Measurements from ENCODE around the gene SPSB1. TPM values are rescaled to one million over a fixed set of nuclear protein-coding genes. Genes with fewer than 3 reads are reported as not detected.

The SPSB1 gene
- total and polyA plus RNA-seq, 2 experiments from 2014 or later = 13.5 to 22.7 TPM

DNA sequence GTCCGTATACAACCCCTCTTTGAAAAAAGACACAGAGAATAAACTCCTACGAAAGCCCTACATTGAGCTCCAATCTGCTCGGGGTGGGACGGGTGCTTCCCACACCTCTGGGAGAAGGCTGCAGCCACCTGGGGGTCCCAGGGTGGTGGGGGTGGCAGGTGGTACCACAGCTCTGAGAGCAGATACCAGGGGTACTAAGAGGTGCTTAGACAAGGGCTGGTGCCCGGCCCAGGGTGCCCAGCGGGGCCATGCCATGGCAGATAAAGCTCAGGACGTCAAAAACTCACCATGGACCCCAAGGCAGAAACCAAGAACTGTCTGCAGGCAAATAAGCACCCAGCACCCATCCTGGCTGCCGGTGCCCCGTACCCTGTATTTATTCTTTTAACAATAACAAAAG, 75.1 kb downstream of the SPSB1 start:
- H3F3A ChIP-seq (ENCODE audit: insufficient read depth) = no peaks in the 10 kb centered on the region
- H3K36me3 ChIP-seq (ENCODE audit: low read depth) = no peaks in the 10 kb centered on the region
- H3K4me3 ChIP-seq = no peak overlapping the region
- no peak overlapping the region for H2AFZ ChIP-seq
- WGBS, 2 experiments (ENCODE audit: low coverage in 1 of 2, low lambda C conversion rate in 2 of 2, missing lambda C conversion rate in 2 of 2) = 83 to 86% methylated on average over 9 of the region's 9 CpGs
- no peaks in the 10 kb centered on the region for H3K9me2 ChIP-seq (ENCODE audit: insufficient read depth)
- no peaks in the 10 kb centered on the region for H4K20me1 ChIP-seq (ENCODE audit: insufficient read depth)
- in situ Hi-C loops (cut with MboI) = no loop called here
- DNase-seq = no peak
- no peaks in the 10 kb centered on the region for H3K27me3 ChIP-seq (replicated peaks; ENCODE audit: insufficient read depth)
- H3K9ac ChIP-seq = no peak overlapping the region
- TF ChIP-seq EZH2phosphoT487 (IDR thresholded peaks at IDR 0.05; ENCODE audit: insufficient read depth, low read depth) (no peak), EZH2 (IDR thresholded peaks at IDR 0.05; ENCODE audit: insufficient read depth, poor library complexity, severe bottlenecking) (no peak)
- no peak overlapping the region for H3K4me2 ChIP-seq (ENCODE audit: unreplicated experiment)
- H3K79me2 ChIP-seq (ENCODE audit: insufficient read depth) = peaks cover 40% of the 10 kb centered on the region
- no peaks in the 10 kb centered on the region for H3K4me1 ChIP-seq (ENCODE audit: insufficient read depth)
- no peaks in the 10 kb centered on the region for H3K9me3 ChIP-seq (ENCODE audit: low read depth)
- H3K27ac ChIP-seq = no peak overlapping the region

DNA sequence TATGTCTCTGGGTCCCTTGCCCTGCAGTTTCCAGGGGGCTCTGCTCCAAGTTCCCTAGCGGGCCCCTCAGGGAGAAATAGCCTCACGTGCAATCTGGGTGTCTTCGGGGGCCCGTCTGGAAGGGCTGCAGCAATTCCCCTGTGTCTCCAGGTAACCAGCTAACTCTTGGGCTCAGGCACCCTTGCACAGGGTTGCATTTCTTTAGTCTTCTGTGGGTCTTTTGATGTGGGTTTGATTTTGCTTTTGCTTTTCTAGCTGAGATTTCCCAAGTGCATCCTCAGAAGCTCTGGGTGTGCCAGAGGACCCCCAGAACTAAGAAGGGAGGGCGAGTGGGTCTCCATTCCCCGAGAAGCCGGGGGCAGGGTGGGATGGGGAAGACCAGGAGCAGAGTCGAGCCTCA, 75.7 kb downstream of the SPSB1 start:
- no peaks in the 10 kb centered on the region for H3K27me3 ChIP-seq (replicated peaks; ENCODE audit: insufficient read depth)
- H4K20me1 ChIP-seq (ENCODE audit: insufficient read depth) = no peaks in the 10 kb centered on the region
- no peak for TF ChIP-seq EZH2phosphoT487 (IDR thresholded peaks at IDR 0.05; ENCODE audit: insufficient read depth, low read depth)
- TF ChIP-seq EZH2 (IDR thresholded peaks at IDR 0.05; ENCODE audit: insufficient read depth, poor library complexity, severe bottlenecking) = no peak
- H3K4me1 ChIP-seq (ENCODE audit: insufficient read depth) = no peaks in the 10 kb centered on the region
- H3K9me2 ChIP-seq (ENCODE audit: insufficient read depth) = no peaks in the 10 kb centered on the region
- no peaks in the 10 kb centered on the region for H3F3A ChIP-seq (ENCODE audit: insufficient read depth)
- peaks cover 35% of the 10 kb centered on the region for H3K79me2 ChIP-seq (ENCODE audit: insufficient read depth)
- H3K9me3 ChIP-seq (ENCODE audit: low read depth) = no peaks in the 10 kb centered on the region
- H3K4me2 ChIP-seq (ENCODE audit: unreplicated experiment) = no peak overlapping the region
- H3K36me3 ChIP-seq (ENCODE audit: low read depth) = no peaks in the 10 kb centered on the region
- no peak for DNase-seq
- H2AFZ ChIP-seq = no peak overlapping the region
- in situ Hi-C loops (cut with MboI) = no loop called here
- 77 to 80% methylated on average over 7 to 8 of the region's 8 CpGs for WGBS, 2 experiments (ENCODE audit: low coverage in 1 of 2, low lambda C conversion rate in 2 of 2, missing lambda C conversion rate in 2 of 2)
- no peak overlapping the region for H3K27ac ChIP-seq
- no peak overlapping the region for H3K4me3 ChIP-seq
- H3K9ac ChIP-seq = no peak overlapping the region

DNA sequence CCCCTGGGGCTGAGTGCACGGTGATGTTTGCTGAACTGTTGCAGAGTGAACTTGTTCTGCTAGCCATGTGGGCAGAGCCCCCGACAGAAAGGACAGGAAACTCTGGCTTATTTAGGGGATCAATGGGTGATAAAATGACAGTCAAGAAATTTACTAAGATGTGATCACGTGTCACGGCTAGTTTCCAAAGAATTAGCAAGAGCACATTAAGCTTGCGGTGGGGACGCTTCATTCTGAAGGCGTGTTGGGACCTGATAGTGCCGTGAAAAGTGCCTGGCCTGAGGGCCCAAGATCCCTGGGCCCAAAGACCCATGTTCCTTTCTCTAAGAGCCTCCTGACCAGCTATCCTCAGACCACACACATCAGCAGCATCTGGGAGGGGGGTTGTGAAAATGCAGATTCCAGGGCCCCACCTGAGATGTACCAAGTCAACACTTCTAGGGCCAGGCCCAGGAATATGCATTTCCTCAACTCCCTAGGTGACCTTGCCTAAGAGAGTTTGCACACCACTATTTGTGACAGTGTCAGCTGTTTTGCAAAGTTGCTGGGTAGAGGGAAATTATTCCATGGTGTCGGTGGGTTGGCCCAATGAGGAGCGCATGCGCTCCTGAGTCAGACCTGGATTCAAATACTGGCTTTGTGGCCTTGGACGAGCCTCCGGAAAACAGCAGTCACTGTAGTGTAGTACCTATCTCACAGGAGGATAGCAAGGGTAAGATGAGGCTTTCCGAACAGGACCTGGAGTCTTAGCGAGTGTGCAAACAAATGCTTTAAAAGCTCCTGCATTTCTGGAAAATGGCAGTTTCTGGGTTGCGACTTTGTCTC, 77.5 kb downstream of the SPSB1 start:
- no peak overlapping the region for H3K27ac ChIP-seq
- no peaks in the 10 kb centered on the region for H3K27me3 ChIP-seq (replicated peaks; ENCODE audit: insufficient read depth)
- H3K9me3 ChIP-seq (ENCODE audit: low read depth) = no peaks in the 10 kb centered on the region
- no peak overlapping the region for H3K4me3 ChIP-seq
- no peaks in the 10 kb centered on the region for H4K20me1 ChIP-seq (ENCODE audit: insufficient read depth)
- in situ Hi-C loops (cut with MboI) = no loop called here
- H3K4me1 ChIP-seq (ENCODE audit: insufficient read depth) = no peaks in the 10 kb centered on the region
- H3K9me2 ChIP-seq (ENCODE audit: insufficient read depth) = no peaks in the 10 kb centered on the region
- no peak for DNase-seq
- H2AFZ ChIP-seq = no peak overlapping the region
- no peak overlapping the region for H3K9ac ChIP-seq
- no peak overlapping the region for H3K4me2 ChIP-seq (ENCODE audit: unreplicated experiment)
- H3F3A ChIP-seq (ENCODE audit: insufficient read depth) = no peaks in the 10 kb centered on the region
- no peak for TF ChIP-seq EZH2phosphoT487 (IDR thresholded peaks at IDR 0.05; ENCODE audit: insufficient read depth, low read depth)
- no peak for TF ChIP-seq EZH2 (IDR thresholded peaks at IDR 0.05; ENCODE audit: insufficient read depth, poor library complexity, severe bottlenecking)
- H3K36me3 ChIP-seq (ENCODE audit: low read depth) = no peaks in the 10 kb centered on the region
- WGBS, 2 experiments (ENCODE audit: low coverage in 1 of 2, low lambda C conversion rate in 2 of 2, missing lambda C conversion rate in 2 of 2) = 95 to 97% methylated on average over 16 of the region's 16 CpGs
- H3K79me2 ChIP-seq (ENCODE audit: insufficient read depth) = peaks cover 17% of the 10 kb centered on the region; the same call in 1 of the 2 replicates

DNA sequence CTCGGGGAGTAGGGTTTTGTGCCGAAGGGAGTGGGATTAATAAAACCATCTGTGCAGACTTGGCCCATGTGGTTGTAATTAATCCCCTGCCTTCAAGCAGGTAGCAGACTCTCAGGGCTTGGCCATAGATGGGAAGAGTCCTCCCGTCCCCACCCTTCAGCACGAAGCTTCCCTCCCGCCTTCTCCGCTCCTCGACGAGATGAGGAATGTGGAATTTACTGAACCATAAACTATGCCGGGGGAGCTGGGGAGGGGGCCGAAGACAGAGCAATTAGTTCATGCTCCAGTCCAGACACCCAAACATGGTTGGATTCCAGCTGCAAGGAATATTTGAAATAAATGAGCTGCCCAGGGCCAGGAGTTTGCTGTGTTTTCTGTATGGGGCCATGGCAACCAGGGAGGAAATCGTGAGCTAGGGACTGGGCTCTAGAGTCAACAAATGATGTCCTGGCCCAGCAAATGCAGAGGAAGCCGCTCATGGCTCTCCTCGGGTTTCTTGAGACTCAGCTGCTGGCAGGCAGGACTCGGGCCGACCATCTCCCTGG, 78.8 kb downstream of the SPSB1 start:
- Histone ChIP-seq H3K27ac (no peak overlapping the region), H2AFZ (no peak overlapping the region), H3K4me2 (ENCODE audit: unreplicated experiment) (no peak overlapping the region), H3F3A (ENCODE audit: insufficient read depth) (no peaks in the 10 kb centered on the region), H3K4me3 (no peak overlapping the region), H4K20me1 (ENCODE audit: insufficient read depth) (no peaks in the 10 kb centered on the region), H3K36me3 (ENCODE audit: low read depth) (no peaks in the 10 kb centered on the region), H3K4me1 (ENCODE audit: insufficient read depth) (no peaks in the 10 kb centered on the region), H3K79me2 (ENCODE audit: insufficient read depth) (0 out of 2 replicates have a peak, but pooled peaks cover 4% of the 10 kb centered on the region), H3K9me2 (ENCODE audit: insufficient read depth) (no peaks in the 10 kb centered on the region), H3K9ac (no peak overlapping the region), H3K9me3 (ENCODE audit: low read depth) (no peaks in the 10 kb centered on the region), H3K27me3 (replicated peaks; ENCODE audit: insufficient read depth) (no peaks in the 10 kb centered on the region)
- WGBS, 2 experiments (ENCODE audit: low coverage in 1 of 2, low lambda C conversion rate in 2 of 2, missing lambda C conversion rate in 2 of 2) = 32 to 35% methylated on average over 12 to 15 of the region's 15 CpGs
- in situ Hi-C loops (cut with MboI) = no loop called here
- peak; percentile 51 for DNase-seq
- TF ChIP-seq EZH2phosphoT487 (IDR thresholded peaks at IDR 0.05; ENCODE audit: insufficient read depth, low read depth) (no peak), EZH2 (IDR thresholded peaks at IDR 0.05; ENCODE audit: insufficient read depth, poor library complexity, severe bottlenecking) (no peak)
